Spinal cord (tissue), 10 donors: Measurements from ENCODE around the gene RNF149. TPM values are rescaled to one million over a fixed set of nuclear protein-coding genes. Genes with fewer than 3 reads are reported as not detected.

Experiments used
- DNase-seq, 6 donors: peaks; one replicate each; pipeline versions ENCODE4 v3.0.0 to v3.0.0-alpha.2; 2013 to 2015; ENCODE audit warnings: low spot score in 6 of 6, low read depth in 4 of 6
- H3K27ac ChIP-seq: one replicate; pipeline ENCODE4 v1.5.1; 2013; ENCODE audit warnings: low read depth, low read length, control low read depth
- H3K27me3 ChIP-seq: one replicate; pipeline ENCODE4 v1.6.1; 2013; ENCODE audit warnings: low read length; ENCODE audit not compliant: control insufficient read depth, insufficient read depth
- H3K36me3 ChIP-seq: one replicate; pipeline ENCODE4 v1.6.1; 2013; ENCODE audit warnings: low read length; ENCODE audit not compliant: control insufficient read depth, insufficient read depth
- H3K4me1 ChIP-seq: one replicate; pipeline ENCODE4 v1.6.1; 2013; ENCODE audit warnings: low read length; ENCODE audit not compliant: control insufficient read depth, insufficient read depth
- H3K4me3 ChIP-seq: one replicate; pipeline ENCODE4 v1.5.1; 2013; ENCODE audit warnings: low read depth, low read length, control low read depth
- H3K9me3 ChIP-seq: one replicate; pipeline ENCODE4 v1.6.1; 2013; ENCODE audit warnings: low read length; ENCODE audit not compliant: control insufficient read depth, insufficient read depth
- WGBS: methylation state at CpG from one replicate; pipeline ENCODE4 v1.1.5; 2013; ENCODE audit warnings: missing lambda C conversion rate; ENCODE audit not compliant: insufficient coverage; 5-methylcytosine and 5-hydroxymethylcytosine counted together
- polyA plus RNA-seq, 2 donors: library from polyadenylated mRNA; unstranded; fragments of 120-200 nt; gene quantifications; one replicate each; pipeline ENCODE4 v1.2.1, GENCODE V29; 2013; ENCODE audit not compliant: insufficient read length in 2 of 2
- total RNA-seq, 2 donors: library from RNA; depleted of rRNA in 1 of 2; stranded (reverse); fragments of 120-200 nt in 1 of 2; fragments of >200 nt in 1 of 2; gene quantifications; one replicate each; pipeline versions ENCODE4 v1.2.3 to v1.2.4, GENCODE V29; 2013 to 2014
- donor health status: healthy.

The RNF149 gene
- total and polyA plus RNA-seq, 4 donors: 31.8 to 55.8 (median 39.7) TPM

- Histone ChIP-seq H3K4me3 (no peak overlapping the region), H3K27ac (no peak overlapping the region), H3K27me3 (no peaks in the 10 kb centered on the region), H3K9me3 (no peaks in the 10 kb centered on the region), H3K36me3 (peaks cover 26% of the 10 kb centered on the region), H3K4me1 (no peaks in the 10 kb centered on the region)
- 88% methylated on average over 5 of the region's 8 CpGs for WGBS
- DNase-seq: no peak
Measured at GRCh38 chr2:101270700-101271259, 37.7 kb downstream of the RNF149 start.

GRCh38 chr2:101267671-101268656 lies 40.5 kb downstream of the RNF149 start:
- DNase-seq: no peak
- peaks cover 30% of the 10 kb centered on the region for H3K36me3 ChIP-seq
- H3K27ac ChIP-seq: no peak overlapping the region
- WGBS: 77% methylated on average over 10 of the region's 15 CpGs
- H3K4me1 ChIP-seq: no peaks in the 10 kb centered on the region
- H3K9me3 ChIP-seq: no peaks in the 10 kb centered on the region
- no peaks in the 10 kb centered on the region for H3K27me3 ChIP-seq
- H3K4me3 ChIP-seq: no peak overlapping the region

- WGBS: 100% methylated on average over 4 of the region's 11 CpGs
- DNase-seq: no peak
- Histone ChIP-seq H3K27me3 (no peaks in the 10 kb centered on the region), H3K4me3 (no peak overlapping the region), H3K36me3 (peaks cover 27% of the 10 kb centered on the region), H3K9me3 (no peaks in the 10 kb centered on the region), H3K27ac (no peak overlapping the region), H3K4me1 (no peaks in the 10 kb centered on the region)
Measured at GRCh38 chr2:101265893-101266499, 42.5 kb downstream of the RNF149 start.

GRCh38 chr2:101264360-101264939 lies 44.1 kb downstream of the RNF149 start:
- H3K9me3 ChIP-seq: no peaks in the 10 kb centered on the region
- H3K4me3 ChIP-seq: no peak overlapping the region
- WGBS: 68% methylated on average over 2 of the region's 13 CpGs
- no peaks in the 10 kb centered on the region for H3K4me1 ChIP-seq
- no peaks in the 10 kb centered on the region for H3K27me3 ChIP-seq
- DNase-seq: no peak
- H3K27ac ChIP-seq: no peak overlapping the region
- peaks cover 23% of the 10 kb centered on the region for H3K36me3 ChIP-seq

- peaks cover 31% of the 10 kb centered on the region for H3K36me3 ChIP-seq
Measured at GRCh38 chr2:101263377-101263800, 45.1 kb downstream of the RNF149 start.

GRCh38 chr2:101262142-101262541 lies 46.4 kb downstream of the RNF149 start:
- 89% methylated on average over 2 of the region's 4 CpGs for whole genome bisulfite sequencing
- no peaks in the 10 kb centered on the region for H3K4me1 ChIP-seq
- no peak overlapping the region for H3K27ac ChIP-seq
- H3K36me3 ChIP-seq: peaks cover 26% of the 10 kb centered on the region
- H3K27me3 ChIP-seq: no peaks in the 10 kb centered on the region
- no peaks in the 10 kb centered on the region for H3K9me3 ChIP-seq
- H3K4me3 ChIP-seq: no peak overlapping the region
- no peak for DNase-seq

More at GRCh38 chr2:101263377-101263800, 45.1 kb downstream of the RNF149 start:
- no peaks in the 10 kb centered on the region for H3K4me1 ChIP-seq
- no peaks in the 10 kb centered on the region for H3K9me3 ChIP-seq
- DNase-seq: no peak
- H3K27ac ChIP-seq: no peak overlapping the region
- no peaks in the 10 kb centered on the region for H3K27me3 ChIP-seq
- WGBS: 80% methylated on average over 1 of the region's 1 CpG
- no peak overlapping the region for H3K4me3 ChIP-seq

- Histone ChIP-seq H3K4me1 (peaks cover 10% of the 10 kb centered on the region), H3K36me3 (peaks cover 15% of the 10 kb centered on the region), H3K27me3 (no peaks in the 10 kb centered on the region), H3K4me3 (no peak overlapping the region), H3K27ac (no peak overlapping the region), H3K9me3 (no peaks in the 10 kb centered on the region)
- 98% methylated on average over 7 of the region's 8 CpGs for WGBS
- no peak for DNase-seq
Measured at GRCh38 chr2:101258804-101259203, 49.7 kb downstream of the RNF149 start.

- Histone ChIP-seq H3K4me1 (peaks cover 15% of the 10 kb centered on the region), H3K27ac (no peak overlapping the region), H3K4me3 (no peak overlapping the region), H3K9me3 (no peaks in the 10 kb centered on the region), H3K36me3 (peaks cover 12% of the 10 kb centered on the region), H3K27me3 (no peaks in the 10 kb centered on the region)
- no peak for DNase-seq
- WGBS: 78% methylated on average over 1 of the region's 2 CpGs
Measured at GRCh38 chr2:101256316-101256715, 52.2 kb downstream of the RNF149 start.

GRCh38 chr2:101255501-101255900 lies 53.0 kb downstream of the RNF149 start:
- Histone ChIP-seq H3K27ac (no peak overlapping the region), H3K36me3 (peaks cover 12% of the 10 kb centered on the region), H3K4me3 (no peak overlapping the region), H3K9me3 (no peaks in the 10 kb centered on the region), H3K4me1 (peaks cover 15% of the 10 kb centered on the region), H3K27me3 (no peaks in the 10 kb centered on the region)
- no peak for DNase-seq
- WGBS: 88% methylated on average over 3 of the region's 3 CpGs
